Breast epithelium (tissue), 3 donors: Measurements from ENCODE around the gene SOST.

ENCODE experiments used
- CTCF ChIP-seq, 3 donors: fragments of 450-650 bp; IDR thresholded peaks; one replicate each; pipeline ENCODE4 v1.5.1; 2016 to 2017; ENCODE audit warnings: antibody characterized with exemption in 3 of 3, mild to moderate bottlenecking in 3 of 3, moderate library complexity in 3 of 3
- POLR2A ChIP-seq: fragments of 450-650 bp; IDR thresholded peaks from one replicate; pipeline ENCODE4 v1.6.1; 2016; ENCODE audit warnings: antibody characterized with exemption, mild to moderate bottlenecking, moderate library complexity

DNA sequence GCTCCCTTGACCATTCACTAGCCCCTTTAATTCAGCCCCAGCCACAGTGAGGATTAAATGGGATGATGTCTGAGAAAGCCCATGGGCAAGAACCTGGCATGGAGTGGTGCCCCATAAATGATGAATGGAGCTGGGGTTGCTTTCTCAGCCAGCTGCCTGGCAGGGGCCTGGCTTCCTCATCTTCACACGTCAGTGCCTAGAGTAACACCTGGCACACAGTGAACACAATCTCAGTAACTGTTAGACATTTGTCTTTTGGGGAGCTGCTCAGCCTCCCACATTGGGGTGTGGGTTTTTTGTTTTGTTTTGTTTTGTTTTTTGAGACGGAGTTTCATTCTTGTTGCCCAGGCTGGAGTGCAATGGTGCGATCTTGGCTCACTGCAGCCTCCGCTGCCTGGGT is 49.4 kb downstream of the SOST start:
- no peak for TF ChIP-seq CTCF (IDR thresholded peaks at IDR 0.05)
- TF ChIP-seq POLR2A = no peak
